Measurements from ENCODE around the gene RPS21. TPM values are rescaled to one million over a fixed set of nuclear protein-coding genes. Genes with fewer than 3 reads are reported as not detected.

RPS21 gene
- total and polyA plus RNA-seq, 4 donors, result 222 to 4,827 (median 2,651) TPM

GRCh38 chr20:62369815-62370114 lies 17.1 kb upstream of the RPS21 start:
- H3K36me3 ChIP-seq (ENCODE audit: control insufficient read depth in 4 of 4, insufficient read depth in 4 of 4, low read length in 4 of 4), result no peaks in the 10 kb centered on the region
- H3K27me3 ChIP-seq (ENCODE audit: control insufficient read depth in 3 of 3, insufficient read depth in 3 of 3, low read length in 2 of 3), result no peaks in the 10 kb centered on the region
- no peaks in the 10 kb centered on the region for H3K9me3 ChIP-seq (ENCODE audit: control insufficient read depth in 4 of 4, insufficient read depth in 3 of 4, low read length in 3 of 4)
- WGBS, 2 donors, result 64 to 75% methylated on average over 4 of the region's 4 CpGs
- H3K27ac ChIP-seq (ENCODE audit: low read depth in 1 of 2, low read length in 1 of 2), result peak overlapping the region in 1 of 2 donors; percentile 34
- H3K9ac ChIP-seq (ENCODE audit: insufficient read depth in 1 of 2, low read length in 2 of 2), result no peak overlapping the region
- no peak for TF ChIP-seq CTCF (IDR thresholded peaks at IDR 0.05; ENCODE audit: control extremely low read depth, extremely low read depth)
- H3K4me1 ChIP-seq (ENCODE audit: control insufficient read depth in 5 of 5, insufficient read depth in 5 of 5, low read length in 5 of 5), result peaks cover 0 to 58% (median 39%) of the 10 kb centered on the region in 5 donors
- DNase-seq, result no peak
- ATAC-seq (ENCODE audit: insufficient read depth, low FRiP score), result no peak
- H3K4me3 ChIP-seq, result no peak overlapping the region

- Histone ChIP-seq H3K9ac (ENCODE audit: insufficient read depth in 1 of 2, low read length in 2 of 2) (no peak overlapping the region), H3K9me3 (ENCODE audit: control insufficient read depth in 4 of 4, insufficient read depth in 3 of 4, low read length in 3 of 4) (no peaks in the 10 kb centered on the region), H3K36me3 (ENCODE audit: control insufficient read depth in 4 of 4, insufficient read depth in 4 of 4, low read length in 4 of 4) (no peaks in the 10 kb centered on the region), H3K4me3 (no peak overlapping the region), H3K27me3 (ENCODE audit: control insufficient read depth in 3 of 3, insufficient read depth in 3 of 3, low read length in 2 of 3) (no peaks in the 10 kb centered on the region), H3K27ac (ENCODE audit: low read depth in 1 of 2, low read length in 1 of 2) (peak overlapping the region in 1 of 2 donors; percentile 34), H3K4me1 (ENCODE audit: control insufficient read depth in 5 of 5, insufficient read depth in 5 of 5, low read length in 5 of 5) (peaks cover 0 to 60% (median 41%) of the 10 kb centered on the region in 5 donors)
- WGBS, 2 donors, result 61 to 80% methylated on average over 19 of the region's 19 CpGs
- no peak for ATAC-seq (ENCODE audit: insufficient read depth, low FRiP score)
- no peak for TF ChIP-seq CTCF (IDR thresholded peaks at IDR 0.05; ENCODE audit: control extremely low read depth, extremely low read depth)
- DNase-seq, result peak in 2 of 3 donors; percentile 44 to 68
These were observed 16.6 kb upstream of the RPS21 start for GRCh38 chr20:62370115-62370806.

- H3K27ac ChIP-seq (ENCODE audit: low read depth in 1 of 2, low read length in 1 of 2), result peak overlapping the region in 1 of 2 donors; percentile 34
- TF ChIP-seq CTCF (IDR thresholded peaks at IDR 0.05; ENCODE audit: control extremely low read depth, extremely low read depth), result no peak
- ATAC-seq (ENCODE audit: insufficient read depth, low FRiP score), result no peak
- no peak overlapping the region for H3K4me3 ChIP-seq
- H3K27me3 ChIP-seq (ENCODE audit: control insufficient read depth in 3 of 3, insufficient read depth in 3 of 3, low read length in 2 of 3), result no peaks in the 10 kb centered on the region
- H3K36me3 ChIP-seq (ENCODE audit: control insufficient read depth in 4 of 4, insufficient read depth in 4 of 4, low read length in 4 of 4), result no peaks in the 10 kb centered on the region
- DNase-seq, result no peak
- WGBS, 2 donors, result 63 to 76% methylated on average over 18 of the region's 18 CpGs
- H3K9ac ChIP-seq (ENCODE audit: insufficient read depth in 1 of 2, low read length in 2 of 2), result no peak overlapping the region
- no peaks in the 10 kb centered on the region for H3K9me3 ChIP-seq (ENCODE audit: control insufficient read depth in 4 of 4, insufficient read depth in 3 of 4, low read length in 3 of 4)
- peaks cover 0 to 62% (median 43%) of the 10 kb centered on the region in 5 donors for H3K4me1 ChIP-seq (ENCODE audit: control insufficient read depth in 5 of 5, insufficient read depth in 5 of 5, low read length in 5 of 5)
These were observed 15.9 kb upstream of the RPS21 start for GRCh38 chr20:62370807-62371587.
